SK-N-SH (cell line): ENCODE measurements around the gene AEBP2. TPM values are rescaled to one million over a fixed set of nuclear protein-coding genes. Genes with fewer than 3 reads are reported as not detected.
"Not testable (repeated sequence)": the region's sequence is repeated elsewhere in the genome, so short reads cannot be mapped to it uniquely, and the experiment has no call there.

Source experiments
- CTCF ChIA-PET: fragments of 300-600, 350-600 bp; formaldehyde crosslinking; extraction: SDS; loops from one replicate; lab custom pipeline; 2021; lab: Yijun Ruan, JAX
- POLR2A ChIA-PET: fragments of 350-600 bp; sonication (Branson Sonifier 250); formaldehyde crosslinking; extraction: SDS; loops from one replicate; lab custom pipeline; 2020; ENCODE audit warnings: antibody characterized with exemption, inconsistent platforms; lab: Yijun Ruan, JAX
- DNase-seq: peaks from one replicate; pipeline ENCODE4 v3.0.0; 2012
- H2AFZ ChIP-seq: fragments of 200-600 bp; sonication (generic); 2 replicates; pipeline ENCODE4 v1.8.1; 2016; ENCODE audit warnings: antibody characterized with exemption, mild to moderate bottlenecking, low read depth
- H3F3A ChIP-seq: fragments of 200-600 bp; sonication (generic); replicated peaks from 2 replicates; pipeline ENCODE3; 2016; ENCODE audit warnings: antibody characterized with exemption, mild to moderate bottlenecking; ENCODE audit not compliant: insufficient read depth
- H3K27ac ChIP-seq, 2 experiments: fragments of 200-500 bp in 1 of 2; fragments of 200-600 bp in 1 of 2; sonication (Bioruptor generic) in 1 of 2; sonication (generic), shearing (Covaris generic) in 1 of 2; 2 replicates each; pipeline versions ENCODE4 v1.5.1 to v1.6.1; 2014 to 2016; ENCODE audit warnings: low read depth in 2 of 2, inconsistent platforms in 1 of 2, low read length in 1 of 2, mild to moderate bottlenecking in 1 of 2, mixed read lengths in 1 of 2
- H3K27me3 ChIP-seq: fragments of 200-600 bp; sonication (generic), shearing (Covaris generic); 2 replicates; pipeline ENCODE4 v1.6.1; 2016; ENCODE audit warnings: mixed run types; ENCODE audit not compliant: insufficient read depth
- H3K36me3 ChIP-seq, 2 experiments: fragments of 200-500 bp in 1 of 2; fragments of 200-600 bp in 1 of 2; sonication (Bioruptor generic) in 1 of 2; sonication (generic) in 1 of 2; replicated peaks in 1 of 2; 2 replicates each; pipeline versions ENCODE3 to v1.5.1; 2014 to 2016; ENCODE audit warnings: low read length in 1 of 2, mild to moderate bottlenecking in 1 of 2; ENCODE audit not compliant: insufficient read depth in 2 of 2, control insufficient read depth in 1 of 2
- H3K4me1 ChIP-seq, 2 experiments: fragments of 200-500 bp in 1 of 2; fragments of 200-600 bp in 1 of 2; sonication (Bioruptor generic) in 1 of 2; sonication (generic), shearing (Covaris generic) in 1 of 2; 2 replicates each; pipeline versions ENCODE4 v1.5.1 to v1.6.1; 2014 to 2016; ENCODE audit warnings: low read depth in 1 of 2, low read length in 1 of 2, mixed run types in 1 of 2; ENCODE audit not compliant: insufficient read depth in 2 of 2, control insufficient read depth in 1 of 2
- H3K4me2 ChIP-seq: fragments of 200-600 bp; sonication (generic), shearing (Covaris generic); 2 replicates; pipeline ENCODE4 v1.6.1; 2017; ENCODE audit warnings: mixed run types
- H3K4me3 ChIP-seq, 2 experiments: fragments of 200-500 bp in 1 of 2; fragments of 200-600 bp in 1 of 2; sonication (Bioruptor generic) in 1 of 2; sonication (generic), shearing (Covaris generic) in 1 of 2; 2 replicates each; pipeline versions ENCODE4 v1.5.1 to v1.8.1; 2014 to 2016; ENCODE audit warnings: low read depth in 2 of 2, inconsistent platforms in 1 of 2, low read length in 1 of 2, mild to moderate bottlenecking in 1 of 2, mixed read lengths in 1 of 2, moderate library complexity in 1 of 2
- H3K79me2 ChIP-seq: fragments of 200-600 bp; sonication (generic); 2 replicates; pipeline ENCODE4 v1.8.1; 2017; ENCODE audit warnings: mild to moderate bottlenecking; ENCODE audit not compliant: insufficient read depth
- H3K9ac ChIP-seq: fragments of 200-600 bp; sonication (generic); 2 replicates; pipeline ENCODE4 v1.6.1; 2017; ENCODE audit warnings: mixed run types
- H3K9me2 ChIP-seq: fragments of 200-600 bp; sonication (generic); 2 replicates; pipeline ENCODE4 v1.6.1; 2017; ENCODE audit warnings: mixed run types
- H3K9me3 ChIP-seq: fragments of 200-600 bp; sonication (generic); 2 replicates; pipeline ENCODE4 v1.6.1; 2017; ENCODE audit warnings: mixed run types, mild to moderate bottlenecking, moderate library complexity
- H4K20me1 ChIP-seq: fragments of 200-600 bp; sonication (generic); 2 replicates; pipeline ENCODE4 v1.6.1; 2017; ENCODE audit warnings: mild to moderate bottlenecking, mixed run types; ENCODE audit not compliant: insufficient read depth
- CHD2 ChIP-seq: fragments of 150-350 bp; IDR thresholded peaks from 2 replicates; pipeline ENCODE4 v1.6.1; 2018; ENCODE audit warnings: low read length; ENCODE audit not compliant: partially characterized antibody
- EP300 ChIP-seq, 2 experiments: IDR thresholded peaks; 2 replicates each; pipeline versions ENCODE4 v1.4.0 to v1.6.1; 2012; ENCODE audit warnings: borderline replicate concordance in 1 of 2, low read depth in 1 of 2, low read length in 1 of 2
- GABPA ChIP-seq: IDR thresholded peaks from 2 replicates; pipeline ENCODE4 v1.4.0; 2012; ENCODE audit warnings: low read depth, mild to moderate bottlenecking
- MXI1 ChIP-seq: IDR thresholded peaks from 2 replicates; pipeline ENCODE4 v1.6.1; 2012; ENCODE audit warnings: mild to moderate bottlenecking, low read depth, low read length, improper control_type of control experiment
- NFIC ChIP-seq: IDR thresholded peaks from 2 replicates; pipeline ENCODE4 v1.4.0; 2012; ENCODE audit warnings: borderline replicate concordance
- RFX5 ChIP-seq: IDR thresholded peaks from 2 replicates; pipeline ENCODE4 v1.6.1; 2012; ENCODE audit warnings: mild to moderate bottlenecking, improper control_type of control experiment, low read length
- TEAD4 ChIP-seq: IDR thresholded peaks from 2 replicates; pipeline ENCODE4 v1.4.0; 2012; ENCODE audit warnings: mild to moderate bottlenecking, borderline replicate concordance; ENCODE audit not compliant: insufficient read depth
- WGBS: methylation state at CpG from one replicate; pipeline ENCODE4 v1.1.6; 2017; ENCODE audit warnings: low lambda C conversion rate; 5-methylcytosine and 5-hydroxymethylcytosine counted together
- polyA plus RNA-seq, 3 experiments: library from polyadenylated mRNA; depleted of rRNA; stranded (reverse); fragments of >200 nt; gene quantifications; 2 replicates each; pipeline ENCODE4 v1.2.3, GENCODE V29; 2012
- TF ChIP-seq, protein P1 (sequence below): IDR thresholded peaks from 2 replicates; pipeline ENCODE4 v1.4.0; 2012; ENCODE audit warnings: low read depth, borderline replicate concordance
- TF ChIP-seq, protein P2 (sequence below): IDR thresholded peaks from 2 replicates; pipeline ENCODE4 v1.4.0; 2012; ENCODE audit warnings: low read depth, borderline replicate concordance

AEBP2 gene
- polyA plus RNA-seq, 1 of the 3 experiments (the other 2 are of a cell fraction), result 10.4 TPM

DNA sequence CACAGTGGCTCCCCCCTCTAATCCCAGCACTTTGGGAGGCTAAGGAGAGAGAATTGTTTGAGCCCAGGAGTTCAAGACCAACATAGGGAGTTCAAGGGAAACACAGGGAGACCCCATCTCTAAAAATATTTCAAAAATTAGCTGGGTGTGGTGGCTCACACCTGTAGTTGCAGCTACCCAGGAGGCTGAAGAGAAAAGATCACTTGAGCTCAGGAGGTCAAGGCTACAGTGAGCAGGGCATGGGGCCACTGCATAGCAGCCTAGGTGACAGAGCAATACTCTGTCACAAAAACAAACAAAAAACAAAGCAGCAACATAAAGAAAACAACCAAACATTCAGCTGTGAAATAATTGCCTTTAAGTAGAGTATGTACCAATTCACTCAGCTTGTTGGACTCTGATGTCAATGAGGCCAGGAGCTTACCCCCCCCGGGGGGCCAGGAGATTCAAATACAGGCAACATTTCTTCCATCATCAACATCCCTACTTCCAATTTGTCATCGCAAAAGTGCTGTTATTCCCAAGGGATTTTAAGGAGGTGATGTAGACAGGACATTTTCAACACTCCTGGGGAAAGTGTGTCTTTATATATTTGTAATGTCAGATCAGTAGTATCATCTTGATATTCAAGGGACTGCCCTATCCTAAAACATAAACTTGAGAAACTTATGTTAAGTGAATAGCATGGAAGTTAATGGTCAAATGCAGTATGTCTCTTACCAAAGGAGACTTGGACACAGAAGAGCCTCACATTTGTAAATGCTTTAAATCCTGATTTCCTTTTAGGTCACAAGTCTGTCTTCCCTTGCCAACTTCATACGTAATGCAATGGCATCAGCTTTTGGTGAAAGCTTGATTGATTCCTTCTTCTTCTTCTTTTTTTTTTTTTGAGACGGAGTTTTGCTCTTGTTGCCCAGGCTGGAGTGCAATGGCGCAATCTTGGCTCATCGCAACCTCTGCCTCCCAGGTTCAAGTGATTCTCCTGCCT lies 40.6 kb upstream of the AEBP2 start:
- peaks cover 0 to 6% of the 10 kb centered on the region in 2 experiments; a peak in 1 of 4 replicates for H3K4me1 ChIP-seq
- no peak overlapping the region for H3K4me3 ChIP-seq
- WGBS, result 80% methylated on average over 6 of the region's 6 CpGs
- H3K79me2 ChIP-seq, result no peaks in the 10 kb centered on the region
- no peak overlapping the region for H3K4me2 ChIP-seq
- no peak overlapping the region for H3K27ac ChIP-seq
- no peaks in the 10 kb centered on the region for H3K9me2 ChIP-seq
- no peak for DNase-seq
- ChIA-PET CTCF (no interaction called here), POLR2A (no interaction called here)
- H3K9ac ChIP-seq, result no peak overlapping the region
- TF ChIP-seq MXI1, result no peak
- TF ChIP-seq, protein P1, sequence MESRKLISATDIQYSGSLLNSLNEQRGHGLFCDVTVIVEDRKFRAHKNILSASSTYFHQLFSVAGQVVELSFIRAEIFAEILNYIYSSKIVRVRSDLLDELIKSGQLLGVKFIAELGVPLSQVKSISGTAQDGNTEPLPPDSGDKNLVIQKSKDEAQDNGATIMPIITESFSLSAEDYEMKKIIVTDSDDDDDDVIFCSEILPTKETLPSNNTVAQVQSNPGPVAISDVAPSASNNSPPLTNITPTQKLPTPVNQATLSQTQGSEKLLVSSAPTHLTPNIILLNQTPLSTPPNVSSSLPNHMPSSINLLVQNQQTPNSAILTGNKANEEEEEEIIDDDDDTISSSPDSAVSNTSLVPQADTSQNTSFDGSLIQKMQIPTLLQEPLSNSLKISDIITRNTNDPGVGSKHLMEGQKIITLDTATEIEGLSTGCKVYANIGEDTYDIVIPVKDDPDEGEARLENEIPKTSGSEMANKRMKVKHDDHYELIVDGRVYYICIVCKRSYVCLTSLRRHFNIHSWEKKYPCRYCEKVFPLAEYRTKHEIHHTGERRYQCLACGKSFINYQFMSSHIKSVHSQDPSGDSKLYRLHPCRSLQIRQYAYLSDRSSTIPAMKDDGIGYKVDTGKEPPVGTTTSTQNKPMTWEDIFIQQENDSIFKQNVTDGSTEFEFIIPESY, result no peak
- no peak for TF ChIP-seq RFX5
- TF ChIP-seq CHD2, result no peak
- no peak for TF ChIP-seq TEAD4
- no peak for TF ChIP-seq NFIC
- TF ChIP-seq GABPA, result no peak
- TF ChIP-seq, protein P2, sequence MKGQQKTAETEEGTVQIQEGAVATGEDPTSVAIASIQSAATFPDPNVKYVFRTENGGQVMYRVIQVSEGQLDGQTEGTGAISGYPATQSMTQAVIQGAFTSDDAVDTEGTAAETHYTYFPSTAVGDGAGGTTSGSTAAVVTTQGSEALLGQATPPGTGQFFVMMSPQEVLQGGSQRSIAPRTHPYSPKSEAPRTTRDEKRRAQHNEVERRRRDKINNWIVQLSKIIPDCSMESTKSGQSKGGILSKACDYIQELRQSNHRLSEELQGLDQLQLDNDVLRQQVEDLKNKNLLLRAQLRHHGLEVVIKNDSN, result no peak
- TF ChIP-seq EP300 (IDR thresholded peaks at IDR 0.05; ENCODE audit: borderline replicate concordance in 1 of 2, low read depth in 1 of 2, low read length in 1 of 2), result no peak
- no peaks in the 10 kb centered on the region for H4K20me1 ChIP-seq
- no peaks in the 10 kb centered on the region for H3F3A ChIP-seq
- no peak overlapping the region for H2AFZ ChIP-seq
- H3K27me3 ChIP-seq, result no peaks in the 10 kb centered on the region
- H3K36me3 ChIP-seq, result no peaks in the 10 kb centered on the region
- no peaks in the 10 kb centered on the region for H3K9me3 ChIP-seq

- H3K36me3 ChIP-seq, H3K27ac ChIP-seq, H3K79me2 ChIP-seq, CTCF ChIA-PET, H3K4me1 ChIP-seq, H3K4me3 ChIP-seq, H3F3A ChIP-seq, H4K20me1 ChIP-seq, H3K9me2 ChIP-seq, H3K4me2 ChIP-seq, H3K9ac ChIP-seq, H3K27me3 ChIP-seq, POLR2A ChIA-PET, H2AFZ ChIP-seq, H3K9me3 ChIP-seq, DNase-seq: not testable (repeated sequence)
- WGBS, result 93% methylated on average over 9 of the region's 9 CpGs
These were observed 38.5 kb upstream of the AEBP2 start for GRCh38 chr12:19400649-19401285.
